DND-41 (cell line): ENCODE data around the gene AHCYL1.

Source experiments
- ATAC-seq: fragments of 200-7000 bp; cut with Tn5 transposase; 3 replicates; pipeline ENCODE4 v1.9.1; 2021; ENCODE audit warnings: low read depth; ENCODE audit not compliant: insufficient read depth
- DNase-seq: peaks from one replicate; pipeline ENCODE4 v3.0.0-alpha.2; 2020
- H2AFZ ChIP-seq: 2 replicates; pipeline ENCODE4 v1.6.0; 2012; ENCODE audit warnings: low read depth, low read length
- H3K27ac ChIP-seq: 2 replicates; pipeline ENCODE4 v1.5.1; 2012; ENCODE audit warnings: low read length, inconsistent platforms
- H3K27me3 ChIP-seq: fragments of 200-600 bp; sonication (generic); 2 replicates; pipeline ENCODE4 v1.6.0; 2012; ENCODE audit warnings: low read length, mild to moderate bottlenecking, inconsistent platforms; ENCODE audit not compliant: insufficient read depth, poor library complexity
- H3K36me3 ChIP-seq: 2 replicates; pipeline ENCODE4 v1.5.1; 2012; ENCODE audit warnings: low read length, inconsistent platforms; ENCODE audit not compliant: insufficient read depth
- H3K4me1 ChIP-seq: 2 replicates; pipeline ENCODE4 v1.5.1; 2012; ENCODE audit warnings: mild to moderate bottlenecking, low read length; ENCODE audit not compliant: insufficient read depth
- H3K4me2 ChIP-seq: 2 replicates; pipeline ENCODE4 v1.6.0; 2012; ENCODE audit warnings: mild to moderate bottlenecking, moderate library complexity, low read length, inconsistent platforms; ENCODE audit not compliant: insufficient read depth
- H3K4me3 ChIP-seq, 2 experiments: fragments of 200-600 bp in 1 of 2; shearing (Covaris generic) in 1 of 2; 2 replicates each; pipeline ENCODE4 v1.5.1; 2012 to 2016; ENCODE audit warnings: inconsistent platforms in 2 of 2, low read length in 2 of 2, mild to moderate bottlenecking in 2 of 2, low read depth in 1 of 2, moderate library complexity in 1 of 2
- H3K79me2 ChIP-seq: 2 replicates; pipeline ENCODE4 v1.6.0; 2012; ENCODE audit warnings: low read length, inconsistent platforms; ENCODE audit not compliant: insufficient read depth
- H3K9ac ChIP-seq: 2 replicates; pipeline ENCODE4 v1.6.0; 2012; ENCODE audit warnings: low read depth, mild to moderate bottlenecking, inconsistent platforms, low read length, moderate library complexity
- H3K9me3 ChIP-seq: 2 replicates; pipeline ENCODE4 v1.5.1; 2012; ENCODE audit warnings: low read length, moderate library complexity, mild to moderate bottlenecking, inconsistent platforms; ENCODE audit not compliant: insufficient read depth, severe bottlenecking
- H4K20me1 ChIP-seq: 2 replicates; pipeline ENCODE4 v1.6.0; 2012; ENCODE audit warnings: low read length; ENCODE audit not compliant: insufficient read depth
- EZH2 ChIP-seq: IDR thresholded peaks from 3 replicates; pipeline ENCODE4 v1.6.1; 2012; ENCODE audit warnings: borderline replicate concordance, low read depth, mild to moderate bottlenecking, moderate library complexity, low read length, inconsistent platforms; ENCODE audit not compliant: severe bottlenecking
- TF ChIP-seq, protein P1 (sequence below): IDR thresholded peaks from 2 replicates; pipeline ENCODE4 v1.5.1; 2012; ENCODE audit warnings: borderline replicate concordance, low read length, moderate library complexity, mild to moderate bottlenecking; ENCODE audit not compliant: poor library complexity, severe bottlenecking; ENCODE audit errors: extremely low read depth

AHCYL1 gene

DNA sequence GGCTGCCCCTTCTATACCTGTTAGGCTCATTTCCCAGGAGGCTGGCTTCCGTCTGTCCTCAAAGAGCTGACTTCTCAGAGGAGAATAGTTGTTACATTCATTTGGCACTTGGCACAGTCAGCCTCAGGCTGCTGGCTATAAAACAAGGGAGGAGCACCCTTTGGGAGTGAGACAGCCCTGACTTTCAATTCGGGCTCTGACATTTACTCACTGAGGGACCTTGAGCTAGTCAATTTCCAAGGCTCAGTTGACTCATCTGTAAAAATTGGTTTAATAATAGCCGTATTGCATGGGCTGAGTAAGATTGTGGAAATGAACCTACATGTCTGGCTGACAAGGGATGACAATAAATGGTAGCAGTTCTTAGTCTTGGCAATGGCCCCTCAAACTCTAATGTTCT, 72.2 kb downstream of the AHCYL1 start:
- Histone ChIP-seq H3K4me2 (no peak overlapping the region), H3K9me3 (no peaks in the 10 kb centered on the region), H3K27me3 (no peaks in the 10 kb centered on the region), H3K4me3 (no peak overlapping the region), H3K27ac (no peak overlapping the region), H3K9ac (no peak overlapping the region), H2AFZ (no peak overlapping the region), H3K36me3 (peaks cover 72% of the 10 kb centered on the region), H3K79me2 (no peaks in the 10 kb centered on the region), H4K20me1 (peaks cover 11% of the 10 kb centered on the region), H3K4me1 (no peaks in the 10 kb centered on the region)
- ATAC-seq (no peak), DNase-seq (no peak)
- TF ChIP-seq, protein P1, sequence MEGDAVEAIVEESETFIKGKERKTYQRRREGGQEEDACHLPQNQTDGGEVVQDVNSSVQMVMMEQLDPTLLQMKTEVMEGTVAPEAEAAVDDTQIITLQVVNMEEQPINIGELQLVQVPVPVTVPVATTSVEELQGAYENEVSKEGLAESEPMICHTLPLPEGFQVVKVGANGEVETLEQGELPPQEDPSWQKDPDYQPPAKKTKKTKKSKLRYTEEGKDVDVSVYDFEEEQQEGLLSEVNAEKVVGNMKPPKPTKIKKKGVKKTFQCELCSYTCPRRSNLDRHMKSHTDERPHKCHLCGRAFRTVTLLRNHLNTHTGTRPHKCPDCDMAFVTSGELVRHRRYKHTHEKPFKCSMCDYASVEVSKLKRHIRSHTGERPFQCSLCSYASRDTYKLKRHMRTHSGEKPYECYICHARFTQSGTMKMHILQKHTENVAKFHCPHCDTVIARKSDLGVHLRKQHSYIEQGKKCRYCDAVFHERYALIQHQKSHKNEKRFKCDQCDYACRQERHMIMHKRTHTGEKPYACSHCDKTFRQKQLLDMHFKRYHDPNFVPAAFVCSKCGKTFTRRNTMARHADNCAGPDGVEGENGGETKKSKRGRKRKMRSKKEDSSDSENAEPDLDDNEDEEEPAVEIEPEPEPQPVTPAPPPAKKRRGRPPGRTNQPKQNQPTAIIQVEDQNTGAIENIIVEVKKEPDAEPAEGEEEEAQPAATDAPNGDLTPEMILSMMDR: no peak
- TF ChIP-seq EZH2: no peak

DNA sequence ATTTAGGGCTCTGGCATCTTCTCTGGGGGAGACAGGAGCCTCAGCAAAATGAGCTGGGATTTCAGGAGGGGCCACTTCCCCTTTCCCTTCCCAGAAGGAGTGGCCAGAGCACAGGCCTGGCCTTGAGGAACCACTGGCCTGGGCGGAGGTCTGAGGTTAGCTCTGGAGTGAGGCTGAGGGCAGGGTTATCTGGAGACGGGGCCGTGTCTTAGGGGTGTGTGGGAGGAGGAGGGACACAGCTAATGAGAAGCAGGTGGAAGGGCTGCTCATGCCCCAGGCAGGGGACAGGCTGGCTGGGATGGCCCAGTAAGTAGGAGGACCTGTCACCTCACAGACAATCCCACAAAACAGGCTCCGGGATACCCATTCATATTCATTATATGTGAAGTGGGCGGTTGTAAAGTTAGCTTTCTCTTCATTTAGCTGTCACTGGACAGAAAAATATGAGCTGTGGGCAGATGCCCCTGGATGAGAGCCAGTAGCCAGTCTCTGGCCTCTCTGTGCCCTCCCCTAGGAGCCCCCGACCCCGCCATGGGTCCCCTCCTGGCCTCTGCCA, 73.5 kb downstream of the AHCYL1 start:
- TF ChIP-seq, protein P1: no peak
- TF ChIP-seq EZH2: no peak
- Histone ChIP-seq H3K4me2 (no peak overlapping the region), H3K79me2 (no peaks in the 10 kb centered on the region), H3K9ac (no peak overlapping the region), H3K4me3 (no peak overlapping the region), H3K27me3 (no peaks in the 10 kb centered on the region), H3K36me3 (peaks cover 59% of the 10 kb centered on the region), H3K27ac (no peak overlapping the region), H4K20me1 (peaks cover 9% of the 10 kb centered on the region), H3K4me1 (no peaks in the 10 kb centered on the region), H3K9me3 (no peaks in the 10 kb centered on the region), H2AFZ (no peak overlapping the region)
- no peak for ATAC-seq
- DNase-seq: no peak

DNA sequence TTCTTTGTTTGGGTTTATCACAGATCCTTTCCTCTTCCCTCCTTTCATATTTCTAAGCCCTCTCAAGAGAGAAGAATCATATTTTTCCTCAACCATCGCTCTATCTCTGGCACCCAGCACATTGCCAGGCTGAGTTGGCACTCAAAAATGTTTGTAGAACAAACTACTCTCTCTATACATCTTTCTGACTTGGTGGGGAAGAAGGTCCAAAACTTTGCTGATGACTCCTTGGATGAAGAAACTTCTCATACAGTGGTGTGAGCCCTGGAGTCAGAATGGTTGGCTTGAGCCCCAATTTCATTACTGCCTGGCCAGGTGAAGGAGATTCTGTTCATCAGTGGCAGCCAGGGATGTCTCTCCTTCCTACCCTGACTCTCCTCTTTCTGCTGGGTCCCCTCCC, 74.0 kb downstream of the AHCYL1 start:
- Histone ChIP-seq H4K20me1 (peaks cover 7% of the 10 kb centered on the region; the same call in 1 of the 2 replicates), H2AFZ (no peak overlapping the region), H3K79me2 (no peaks in the 10 kb centered on the region), H3K4me1 (no peaks in the 10 kb centered on the region), H3K9me3 (no peaks in the 10 kb centered on the region), H3K36me3 (peaks cover 53% of the 10 kb centered on the region), H3K9ac (no peak overlapping the region), H3K27me3 (no peaks in the 10 kb centered on the region), H3K27ac (no peak overlapping the region), H3K4me2 (no peak overlapping the region), H3K4me3 (no peak overlapping the region)
- no peak for TF ChIP-seq EZH2
- TF ChIP-seq, protein P1: no peak
- DNase-seq (no peak), ATAC-seq (no peak)
